ENCODE measurements around the gene CDCP1.

- TF ChIP-seq CTCF (IDR thresholded peaks at IDR 0.05; ENCODE audit: insufficient read depth, low read length, poor library complexity, severe bottlenecking) (no peak), EZH2phosphoT487 (conservative IDR thresholded peaks at IDR 0.05; ENCODE audit: low read length) (no peak)
Observed at GRCh38 chr3:45097296-45097883, 48.8 kb downstream of the CDCP1 start.
